HG02678 (cell line): ENCODE measurements around the gene CCSER2.
"Not testable (repeated sequence)": the region's sequence is repeated elsewhere in the genome, so short reads cannot be mapped to it uniquely, and the experiment has no call there.

Source experiments
- ATAC-seq: cut with Tn5 transposase; IDR thresholded peaks from one replicate; pipeline ENCODE4 v1.9.1; 2021; ENCODE audit warnings: mild to moderate bottlenecking, moderate library complexity; ENCODE audit not compliant: unreplicated experiment

The CCSER2 gene

DNA sequence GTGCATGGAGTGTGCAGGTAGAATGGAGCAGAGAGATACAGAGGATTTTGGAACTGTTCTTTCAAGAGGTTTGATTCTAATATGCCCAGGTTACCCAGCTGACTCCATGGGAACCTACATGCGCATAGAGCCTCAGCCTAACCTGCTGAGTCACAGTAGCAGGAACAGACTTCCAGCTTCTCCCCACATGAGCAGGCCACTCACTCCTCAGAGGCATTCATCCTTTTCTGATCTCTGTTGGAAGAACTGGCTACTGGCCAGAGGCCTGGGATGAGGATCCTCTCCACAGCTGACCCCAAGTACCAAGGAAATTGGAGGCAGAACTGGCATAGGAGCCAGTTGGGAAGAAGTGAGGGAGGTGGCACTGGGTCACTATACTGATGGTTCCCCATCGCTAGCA is 17.9 kb upstream of the CCSER2 start:
- no peak for ATAC-seq

DNA sequence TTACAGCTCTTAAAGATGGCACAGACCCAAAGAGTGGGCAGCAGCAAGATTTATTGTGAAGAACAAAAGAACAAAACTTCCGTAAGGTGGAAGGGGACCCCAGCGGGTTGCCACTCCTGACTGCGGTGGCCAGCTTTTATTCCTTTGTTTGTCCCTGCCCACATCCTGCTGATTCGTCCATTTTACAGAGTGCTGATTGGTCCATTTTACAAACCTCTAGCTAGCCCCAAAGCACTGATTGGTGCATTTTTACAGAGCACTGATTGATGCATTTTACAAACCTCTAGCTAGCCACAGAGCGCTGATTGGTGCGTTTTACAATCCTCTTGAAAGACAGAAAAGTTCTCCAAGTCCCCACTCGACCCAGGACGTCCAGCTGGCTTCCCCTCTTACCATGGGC is 16.8 kb upstream of the CCSER2 start:
- no peak for ATAC-seq

GRCh38 chr10:84312816-84313215 is 15.6 kb upstream of the CCSER2 start:
- ATAC-seq: no peak

DNA sequence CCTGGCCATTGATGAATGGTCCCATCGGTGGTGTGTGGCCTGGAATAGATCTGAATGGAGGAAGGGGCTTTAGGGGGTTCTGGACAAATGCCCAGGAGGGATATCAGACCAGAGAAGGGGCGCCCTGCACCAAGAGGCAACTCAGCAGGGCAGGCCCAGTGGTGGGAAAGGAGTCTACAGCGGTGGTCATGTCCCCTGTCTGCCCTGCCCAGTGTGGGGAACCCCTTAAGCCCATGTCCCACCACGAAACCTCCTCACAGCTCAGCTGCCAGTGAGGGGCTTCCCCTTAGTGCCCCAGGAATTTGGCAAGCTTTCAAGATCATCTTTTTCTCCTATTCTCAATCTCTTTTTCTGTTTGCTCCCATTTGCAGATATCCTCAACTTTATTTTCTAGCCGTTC is 14.1 kb upstream of the CCSER2 start:
- no peak for ATAC-seq

DNA sequence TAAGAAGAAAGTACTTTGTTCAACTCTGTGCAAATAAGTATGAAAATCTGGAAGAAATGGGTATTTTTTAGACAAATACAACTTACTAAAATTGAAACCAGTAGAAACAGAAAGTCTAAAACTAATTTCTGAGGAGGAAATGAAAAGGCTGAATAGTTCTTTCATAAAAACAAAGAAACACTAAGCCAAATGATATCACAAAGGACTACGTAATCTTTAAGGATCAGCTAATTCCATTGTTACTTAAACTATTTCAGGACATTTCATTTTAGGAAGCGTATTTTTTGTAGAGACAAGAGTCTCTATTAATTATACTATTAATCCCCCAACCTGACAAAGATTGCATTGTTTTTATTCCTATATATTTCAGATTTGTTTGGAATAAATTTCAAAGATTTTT is 11.2 kb upstream of the CCSER2 start:
- ATAC-seq: peak; percentile 66

DNA sequence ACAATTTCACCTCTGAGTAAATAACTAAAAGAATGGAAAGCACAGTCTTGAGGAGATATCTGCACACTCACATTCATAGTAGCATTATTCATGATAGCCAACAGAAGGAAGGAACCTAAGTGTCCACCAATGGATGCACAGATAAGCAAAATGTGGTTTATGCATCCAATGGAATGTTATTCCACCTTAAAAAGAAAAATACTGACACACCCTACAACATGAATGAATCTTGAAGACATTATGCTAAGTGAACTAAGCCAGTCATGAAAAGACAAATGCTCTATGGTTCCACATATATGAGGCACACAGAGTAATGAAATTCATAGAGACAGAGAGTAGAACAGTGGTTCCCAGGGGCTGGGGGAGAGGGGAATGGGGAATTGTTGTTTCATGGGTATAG is 6.5 kb upstream of the CCSER2 start:
- ATAC-seq: no peak

DNA sequence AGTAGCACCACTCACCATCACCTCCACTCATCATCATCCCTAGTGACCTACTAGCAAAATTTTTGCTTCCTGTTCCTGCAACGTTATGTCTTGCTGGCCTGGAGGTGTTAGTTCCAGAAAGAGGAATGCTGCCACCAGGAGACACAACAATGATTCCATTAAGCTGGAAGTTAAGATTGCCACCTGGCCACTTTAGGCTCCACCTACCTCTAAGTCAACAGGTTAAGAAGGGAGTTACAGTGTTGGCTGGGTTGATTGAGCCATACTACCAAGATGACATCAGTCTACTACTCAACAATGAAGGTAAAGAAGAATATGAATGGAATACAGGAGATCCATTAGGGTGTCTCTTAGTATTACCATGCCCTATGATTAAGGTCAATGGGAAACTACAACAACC is 4.8 kb upstream of the CCSER2 start:
- not testable (repeated sequence) for ATAC-seq

- ATAC-seq: not testable (repeated sequence)
Observed at GRCh38 chr10:84326995-84327394, 1.4 kb upstream of the CCSER2 start.

GRCh38 chr10:84329196-84329611 is 815 bp downstream of the CCSER2 start:
- peak; percentile 16 for ATAC-seq

DNA sequence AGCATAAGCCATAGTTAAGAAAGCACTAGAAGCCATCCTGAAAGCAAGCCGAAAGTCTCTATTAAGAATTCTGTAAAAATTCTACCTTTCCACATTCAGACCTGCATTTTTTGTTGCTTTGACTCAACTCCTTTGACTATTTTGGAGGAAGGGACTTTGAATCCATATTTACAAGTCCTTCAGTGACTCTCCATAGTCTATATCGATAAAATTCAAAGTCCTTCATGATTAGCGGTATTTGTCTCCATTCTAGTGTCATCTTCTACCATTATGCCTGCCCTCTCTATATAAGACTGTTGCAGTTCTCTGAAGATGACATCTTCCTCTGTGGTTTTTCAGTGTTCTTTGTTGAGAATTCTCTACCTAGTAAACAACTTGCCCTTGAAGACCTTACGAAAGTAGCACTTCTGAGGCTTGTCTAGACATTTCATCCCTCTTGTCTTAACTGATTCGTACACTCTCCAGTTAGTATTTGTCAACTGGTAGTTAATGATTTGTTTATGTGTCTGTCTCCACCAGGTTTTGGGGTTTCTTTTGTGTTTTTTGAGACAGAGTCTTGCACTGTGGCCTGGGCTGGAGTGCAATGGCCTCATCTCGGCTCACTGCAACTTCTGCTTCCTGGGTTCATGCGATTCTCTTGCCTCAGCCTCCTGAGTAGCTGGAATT is 1.7 kb downstream of the CCSER2 start:
- peak; percentile 66 for ATAC-seq

GRCh38 chr10:84331091-84331490 is 2.7 kb downstream of the CCSER2 start:
- no peak for ATAC-seq

- ATAC-seq: peak; percentile 30
Observed at GRCh38 chr10:84333864-84334451, 5.6 kb downstream of the CCSER2 start.

- no peak for ATAC-seq
Observed at GRCh38 chr10:84334811-84335210, 6.4 kb downstream of the CCSER2 start.

- no peak for ATAC-seq
Observed at GRCh38 chr10:84335516-84335915, 7.1 kb downstream of the CCSER2 start.

GRCh38 chr10:84336406-84337090 is 8.2 kb downstream of the CCSER2 start:
- ATAC-seq: no peak

DNA sequence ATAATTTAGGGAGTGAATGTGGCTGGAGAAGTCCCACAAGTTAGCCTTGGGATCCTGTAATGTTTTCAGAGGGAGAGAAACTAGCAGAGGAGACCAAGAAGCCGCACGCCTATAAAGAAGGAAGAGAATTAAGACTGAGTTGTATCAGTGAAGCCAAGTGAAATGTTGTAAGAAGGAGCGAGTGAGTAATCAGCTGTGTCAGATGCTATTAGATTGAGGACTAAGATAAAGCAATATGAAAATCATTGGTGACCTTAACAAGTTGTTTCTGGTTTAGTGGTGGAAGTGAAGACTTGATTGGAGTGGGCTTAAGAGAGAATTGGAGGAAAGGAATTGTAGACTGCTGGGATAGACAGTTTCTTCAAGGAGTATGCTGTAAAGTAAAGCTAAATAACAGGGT is 8.8 kb downstream of the CCSER2 start:
- no peak for ATAC-seq

DNA sequence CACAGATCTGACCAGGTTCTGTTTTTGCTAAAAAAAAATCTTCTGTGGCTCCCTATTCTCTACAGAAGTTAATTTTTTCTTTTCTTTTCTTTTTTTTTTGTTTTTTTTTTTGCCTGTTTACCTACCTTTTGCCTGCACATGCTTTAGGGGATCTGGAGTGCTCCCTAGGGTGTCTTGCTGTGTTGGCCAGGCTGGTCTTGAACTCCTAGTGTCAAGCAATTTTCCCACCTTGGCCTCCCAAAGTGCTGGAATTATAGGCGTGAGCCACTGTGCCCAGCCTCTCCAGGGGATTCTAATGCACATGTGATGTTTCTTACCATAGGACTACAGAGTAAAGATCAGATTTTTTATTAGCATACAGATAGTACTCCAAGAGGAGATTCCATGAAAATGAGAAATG is 10.6 kb downstream of the CCSER2 start:
- ATAC-seq: no peak

- ATAC-seq: no peak
Observed at GRCh38 chr10:84340187-84340586, 11.8 kb downstream of the CCSER2 start.

DNA sequence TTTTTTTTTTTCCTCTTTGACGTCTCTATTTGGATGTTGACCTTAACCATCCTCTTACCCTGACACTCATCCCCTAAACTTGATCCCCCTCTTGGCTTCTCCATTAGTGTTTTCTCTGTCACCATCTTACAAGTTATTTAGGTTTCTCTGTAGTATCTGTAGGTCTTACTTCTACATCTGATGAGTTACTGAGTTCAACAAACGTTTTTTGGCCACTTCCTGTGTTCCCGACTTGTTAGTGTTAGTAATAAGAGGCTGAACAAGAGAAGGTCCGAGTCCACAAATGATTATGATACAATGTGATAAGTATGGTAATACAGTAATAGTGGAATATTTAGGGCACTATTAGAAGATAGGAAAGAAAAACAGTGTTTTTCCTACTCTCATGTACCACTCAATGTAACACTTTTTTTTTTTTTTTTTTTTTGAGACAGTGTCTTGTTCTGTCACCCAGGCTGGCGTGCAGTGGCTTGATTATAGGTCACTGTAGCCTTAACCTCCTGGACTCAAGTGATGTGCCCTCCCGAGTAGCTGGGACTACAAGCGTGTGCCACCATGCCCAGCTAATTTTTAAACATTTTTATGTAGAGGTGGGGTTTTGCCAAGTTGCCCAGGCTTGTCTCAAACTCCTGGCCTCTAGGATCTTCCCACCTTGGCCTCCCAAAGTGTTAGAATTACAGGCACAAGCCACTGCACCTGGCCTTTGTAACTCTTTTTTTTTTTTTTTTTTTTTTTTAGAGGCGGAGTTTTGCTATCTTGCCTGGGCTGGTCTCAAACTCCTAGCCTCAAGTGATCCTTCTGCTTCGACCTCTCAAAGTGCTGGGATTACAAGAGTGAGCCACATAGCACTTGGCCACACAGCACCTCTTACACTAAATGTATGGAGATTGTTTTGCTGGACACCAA is 12.5 kb downstream of the CCSER2 start:
- ATAC-seq: no peak

GRCh38 chr10:84341538-84341856 is 13.1 kb downstream of the CCSER2 start:
- no peak for ATAC-seq

DNA sequence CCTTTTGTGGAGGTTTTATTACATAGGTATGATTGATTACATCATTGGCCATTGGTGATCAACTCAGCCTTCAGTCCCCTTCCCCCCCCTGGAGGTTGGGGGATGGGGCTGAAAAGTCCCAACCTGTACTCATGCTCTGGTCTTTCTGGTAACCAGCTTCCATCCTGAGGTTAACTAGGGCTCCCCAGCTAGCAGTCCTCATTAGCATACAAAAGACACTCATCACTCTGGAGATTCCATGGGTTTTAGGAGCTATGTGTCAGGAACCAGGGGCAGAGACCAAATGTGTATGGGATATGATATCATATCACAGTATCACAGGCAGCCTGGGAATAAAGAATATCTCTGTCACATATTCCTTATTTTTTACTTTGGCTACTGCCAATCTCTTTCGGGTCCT is 13.6 kb downstream of the CCSER2 start:
- no peak for ATAC-seq
